B cell (primary cell): ENCODE measurements around the gene MND1. TPM values are rescaled to one million over a fixed set of nuclear protein-coding genes. Genes with fewer than 3 reads are reported as not detected.

ENCODE experiments used
- ATAC-seq: fragments of 200-7000 bp; cut with Tn5 transposase; one replicate; pipeline ENCODE4 v1.10.0; 2021; ENCODE audit warnings: low read depth, mild to moderate bottlenecking, moderate number of reproducible peaks, moderate library complexity
- CTCF ChIA-PET: fragments of 350-600 bp; sonication (Branson Sonifier 250); formaldehyde crosslinking; loops from one replicate; lab custom pipeline; 2021; ENCODE audit warnings: antibody characterized with exemption, inconsistent platforms; lab: Charles Lee
- POLR2A ChIA-PET: fragments of 350-600 bp; sonication (Branson Sonifier 250); formaldehyde crosslinking; loops from one replicate; lab custom pipeline; 2021; ENCODE audit warnings: antibody characterized with exemption; lab: Charles Lee
- DNase-seq: peaks from one replicate; pipeline ENCODE4 v3.0.0; 2013
- H2AFZ ChIP-seq: 2 replicates; pipeline ENCODE4 v1.6.1; 2012; ENCODE audit warnings: mild to moderate bottlenecking, low read depth, low read length; ENCODE audit not compliant: insufficient read depth, poor library complexity, severe bottlenecking
- H3K27ac ChIP-seq, 2 donors: 1 replicate in 1 of 2; 2 replicates in 1 of 2; pipeline ENCODE4 v1.5.1; 2012 to 2013; ENCODE audit warnings: low read length in 2 of 2, mild to moderate bottlenecking in 2 of 2, moderate library complexity in 1 of 2
- H3K27me3 ChIP-seq, 4 experiments: fragments of 200-600 bp in 1 of 4; sonication (generic) in 1 of 4; replicated peaks in 1 of 4; 1 replicate in 2 of 4; 2 replicates in 2 of 4; pipeline versions ENCODE4 v1.6.1 to v1.7.0; 2013 to 2016; ENCODE audit warnings: low read length in 3 of 4, mild to moderate bottlenecking in 2 of 4, mixed read lengths in 1 of 4, moderate library complexity in 1 of 4; ENCODE audit not compliant: insufficient read depth in 4 of 4, control insufficient read depth in 3 of 4; ENCODE audit errors: control extremely low read depth in 1 of 4
- H3K36me3 ChIP-seq, 2 experiments: replicated peaks in 1 of 2; 1 replicate in 1 of 2; 2 replicates in 1 of 2; pipeline versions ENCODE4 v1.6.1 to v1.7.1; 2013; ENCODE audit warnings: low read length in 1 of 2; ENCODE audit not compliant: insufficient read depth in 2 of 2, control insufficient read depth in 1 of 2; ENCODE audit errors: control extremely low read depth in 1 of 2, extremely low read depth in 1 of 2
- H3K4me1 ChIP-seq, 2 donors: fragments of 200-600 bp in 1 of 2; sonication (generic) in 1 of 2; 1 replicate in 1 of 2; 2 replicates in 1 of 2; pipeline versions ENCODE4 v1.5.1 to v1.6.1; 2013 to 2017; ENCODE audit warnings: low read length in 2 of 2; ENCODE audit not compliant: control insufficient read depth in 2 of 2, insufficient read depth in 2 of 2
- H3K4me2 ChIP-seq: replicated peaks from 2 replicates; pipeline ENCODE3; 2012; ENCODE audit warnings: mild to moderate bottlenecking, low read depth, low read length; ENCODE audit not compliant: poor library complexity, severe bottlenecking
- H3K4me3 ChIP-seq, 5 experiments: fragments of 200-600 bp in 1 of 5; sonication (generic) in 1 of 5; 1 replicate in 3 of 5; 2 replicates in 2 of 5; pipeline versions ENCODE4 v1.5.1 to v1.7.0; 2011 to 2016; ENCODE audit warnings: low read length in 4 of 5, mild to moderate bottlenecking in 4 of 5, low read depth in 2 of 5, control low read depth in 1 of 5, moderate library complexity in 1 of 5; ENCODE audit not compliant: insufficient read depth in 1 of 5; ENCODE audit errors: control extremely low read depth in 1 of 5, extremely low read depth in 1 of 5
- H3K79me2 ChIP-seq: fragments of 200-600 bp; sonication (generic); one replicate; pipeline ENCODE4 v1.6.0; 2016; ENCODE audit warnings: low read length; ENCODE audit not compliant: control insufficient read depth, insufficient read depth
- H3K9ac ChIP-seq: fragments of 200-600 bp; sonication (generic); 2 replicates; pipeline ENCODE4 v1.6.1; 2017; ENCODE audit warnings: mild to moderate bottlenecking, low read length, moderate library complexity
- H3K9me3 ChIP-seq, 3 donors: one replicate each; pipeline versions ENCODE4 v1.6.1 to v1.7.1; 2013; ENCODE audit warnings: low read length in 2 of 3; ENCODE audit not compliant: control insufficient read depth in 2 of 3, insufficient read depth in 1 of 3; ENCODE audit errors: control extremely low read depth in 1 of 3
- H4K20me1 ChIP-seq: 2 replicates; pipeline ENCODE4 v1.6.0; 2012; ENCODE audit warnings: mild to moderate bottlenecking, low read length; ENCODE audit not compliant: insufficient read depth, control insufficient read depth, poor library complexity, severe bottlenecking
- H3K27ac Mint-ChIP-seq: one replicate; pipeline ENCODE4 v1.8.0; 2021; ENCODE audit warnings: mixed read lengths
- H3K27me3 Mint-ChIP-seq: one replicate; pipeline ENCODE4 v1.8.0; 2021; ENCODE audit warnings: mixed read lengths
- H3K4me1 Mint-ChIP-seq: one replicate; pipeline ENCODE4 v1.8.0; 2021; ENCODE audit warnings: mixed read lengths
- H3K4me3 Mint-ChIP-seq: one replicate; pipeline ENCODE4 v1.8.0; 2021; ENCODE audit warnings: mixed read lengths
- H3K9me3 Mint-ChIP-seq: one replicate; pipeline ENCODE4 v1.8.0; 2022; ENCODE audit warnings: mixed read lengths; ENCODE audit not compliant: insufficient read depth
- CTCF ChIP-seq: fragments of 200-600 bp; IDR thresholded peaks from one replicate; pipeline ENCODE4 v1.8.0; 2022; ENCODE audit warnings: antibody characterized with exemption, mild to moderate bottlenecking
- EZH2 ChIP-seq: IDR thresholded peaks from 2 replicates; pipeline ENCODE4 v1.6.1; 2012; ENCODE audit warnings: borderline replicate concordance, low read depth, mild to moderate bottlenecking, moderate library complexity, low read length; ENCODE audit not compliant: insufficient read depth, poor library complexity, severe bottlenecking
- WGBS: methylation state at CpG from one replicate; pipeline ENCODE4 v1.1.5; 2013; ENCODE audit warnings: missing lambda C conversion rate; ENCODE audit not compliant: insufficient coverage; 5-methylcytosine and 5-hydroxymethylcytosine counted together
- intact Hi-C: fragments of 100-400 bp; cut with micrococcal nuclease; formaldehyde crosslinking; loops from one replicate; pipeline ENCODE4 v1.10.0; 2022
- polyA plus RNA-seq: library from polyadenylated mRNA; depleted of rRNA; stranded (reverse); fragments of >200 nt; gene quantifications from 2 replicates; pipeline ENCODE4 v1.2.3, GENCODE V29; 2012
- total RNA-seq, 2 donors: library from RNA; stranded (reverse); fragments of 120-200 nt in 1 of 2; gene quantifications; 1 replicate in 1 of 2; 2 replicates in 1 of 2; pipeline versions ENCODE4 v1.2.3 to v1.2.4, GENCODE V29; 2013 to 2022

MND1 gene
- total and polyA plus RNA-seq, 2 donors (not counting 1 experiment from before 2014, with no cell fraction given) = not detected

GRCh38 chr4:153364061-153364460 is 19.6 kb downstream of the MND1 start:
- intact Hi-C loops = no loop called here
- WGBS = no CpG with 5 or more reads among the region's 4 CpGs
- Histone ChIP-seq H3K9ac (no peak overlapping the region), H3K4me2 (no peak overlapping the region), H2AFZ (no peak overlapping the region), H3K4me3 (no peak overlapping the region), H3K27me3 (no peaks in the 10 kb centered on the region), H3K4me1 (peaks cover 5% of the 10 kb centered on the region in 2 donors), H4K20me1 (no peaks in the 10 kb centered on the region), H3K79me2 (no peaks in the 10 kb centered on the region), H3K36me3 (peaks cover 0 to 3% of the 10 kb centered on the region in 2 experiments), H3K27ac (no peak overlapping the region), H3K9me3 (no peaks in the 10 kb centered on the region)
- no peak for ATAC-seq
- Mint-ChIP-seq H3K4me3 (no peak overlapping the region), H3K9me3 (no peaks in the 10 kb centered on the region), H3K27me3 (no peaks in the 10 kb centered on the region), H3K27ac (no peak overlapping the region), H3K4me1 (peaks cover 6% of the 10 kb centered on the region)
- TF ChIP-seq CTCF (no peak), EZH2 (no peak)
- ChIA-PET CTCF (interaction anchor here (0.9 to 1.6 kb wide), 4 partner anchors 69 to 281 kb away, joined by 3 to 5 read pairs (median 4); no protein-coding TSS in a partner anchor), POLR2A (no interaction called here)
- DNase-seq = no peak

DNA sequence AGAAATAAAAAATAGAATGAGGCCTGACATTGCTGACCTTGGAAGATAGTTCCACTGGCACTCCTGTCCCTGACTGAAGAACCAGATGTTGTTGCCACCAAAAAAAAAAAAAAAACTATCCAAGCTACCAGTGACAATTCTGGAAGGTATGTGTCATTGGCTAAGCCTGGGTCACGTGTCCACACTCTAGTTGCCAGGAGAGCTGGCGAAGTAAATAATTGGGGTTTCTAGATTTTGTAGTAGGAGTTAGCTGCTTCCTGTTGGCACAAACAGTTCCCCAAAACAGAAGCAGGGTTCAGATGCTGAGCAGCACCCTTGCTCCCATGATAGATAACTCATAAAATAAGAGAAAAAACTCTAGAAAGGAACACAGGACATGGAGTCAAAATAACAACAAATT is 20.5 kb downstream of the MND1 start:
- H3K4me1 ChIP-seq = peaks cover 5% of the 10 kb centered on the region in 2 donors
- Mint-ChIP-seq H3K4me1 (peaks cover 6% of the 10 kb centered on the region), H3K27ac (no peak overlapping the region), H3K4me3 (no peak overlapping the region), H3K27me3 (no peaks in the 10 kb centered on the region), H3K9me3 (no peaks in the 10 kb centered on the region)
- no peaks in the 10 kb centered on the region for H4K20me1 ChIP-seq
- TF ChIP-seq CTCF (no peak), EZH2 (no peak)
- no peaks in the 10 kb centered on the region for H3K9me3 ChIP-seq
- H3K36me3 ChIP-seq = peaks cover 0 to 3% of the 10 kb centered on the region in 2 experiments
- no peak overlapping the region for H3K9ac ChIP-seq
- DNase-seq (peak; percentile 53), ATAC-seq (no peak)
- intact Hi-C loops = no loop called here
- 73% methylated on average over 2 of the region's 2 CpGs for WGBS
- no peak overlapping the region for H3K27ac ChIP-seq
- H2AFZ ChIP-seq = no peak overlapping the region
- no peaks in the 10 kb centered on the region for H3K27me3 ChIP-seq
- no peak overlapping the region for H3K4me2 ChIP-seq
- H3K4me3 ChIP-seq = no peak overlapping the region
- H3K79me2 ChIP-seq = no peaks in the 10 kb centered on the region
- ChIA-PET CTCF (interaction anchor here (1.2 to 1.6 kb wide), 3 partner anchors 68 to 270 kb away, joined by 3 to 5 read pairs (median 5); no protein-coding TSS in a partner anchor), POLR2A (no interaction called here)
